Activated CD4-positive, alpha-beta memory T cell treated with anti-CD3 and anti-CD28 coated beads, Interleukin-2, amount 10 ng/mL, durations not matched to agents 7 days and 5 days (primary cell): ENCODE data around the gene FAM174C. TPM values are rescaled to one million over a fixed set of nuclear protein-coding genes. Genes with fewer than 3 reads are reported as not detected.
A peak's percentile ranks its signal among the peaks of the same experiment; 100 is the strongest.
"Not testable (repeated sequence)": the region's sequence is repeated elsewhere in the genome, so short reads cannot be mapped to it uniquely, and the experiment has no call there.

Source experiments
- CTCF ChIA-PET: fragments of 350-600 bp; sonication (Branson Sonifier 250); formaldehyde crosslinking; loops from one replicate; lab custom pipeline; 2021; ENCODE audit warnings: antibody characterized with exemption, inconsistent platforms; lab: Charles Lee
- POLR2A ChIA-PET: fragments of 350-600 bp; sonication (Branson Sonifier 250); formaldehyde crosslinking; loops from one replicate; lab custom pipeline; 2021; ENCODE audit warnings: antibody characterized with exemption; lab: Charles Lee
- DNase-seq: peaks from one replicate; pipeline ENCODE4 v3.0.0-alpha.2; 2020
- H3K27ac Mint-ChIP-seq: one replicate; pipeline ENCODE4 v1.8.0; 2021; ENCODE audit warnings: mild to moderate bottlenecking, mixed read lengths
- H3K27me3 Mint-ChIP-seq: one replicate; pipeline ENCODE4 v1.8.0; 2021; ENCODE audit warnings: mixed read lengths
- H3K36me3 Mint-ChIP-seq: one replicate; pipeline ENCODE4 v1.8.0; 2021; ENCODE audit warnings: low read depth, mixed read lengths
- H3K4me1 Mint-ChIP-seq: one replicate; pipeline ENCODE4 v1.8.0; 2021; ENCODE audit warnings: mixed read lengths
- H3K4me3 Mint-ChIP-seq: one replicate; pipeline ENCODE4 v1.8.0; 2021; ENCODE audit warnings: mild to moderate bottlenecking, mixed read lengths
- H3K9me3 Mint-ChIP-seq: one replicate; pipeline ENCODE4 v1.8.0; 2021; ENCODE audit warnings: mixed read lengths
- total RNA-seq, 2 experiments: library from RNA; stranded (reverse); gene quantifications; one replicate each; pipeline ENCODE4 v1.2.3, GENCODE V29; 2021

Gene FAM174C
- total RNA-seq, 2 experiments from 2014 or later = 45.9 to 50.1 TPM

DNA sequence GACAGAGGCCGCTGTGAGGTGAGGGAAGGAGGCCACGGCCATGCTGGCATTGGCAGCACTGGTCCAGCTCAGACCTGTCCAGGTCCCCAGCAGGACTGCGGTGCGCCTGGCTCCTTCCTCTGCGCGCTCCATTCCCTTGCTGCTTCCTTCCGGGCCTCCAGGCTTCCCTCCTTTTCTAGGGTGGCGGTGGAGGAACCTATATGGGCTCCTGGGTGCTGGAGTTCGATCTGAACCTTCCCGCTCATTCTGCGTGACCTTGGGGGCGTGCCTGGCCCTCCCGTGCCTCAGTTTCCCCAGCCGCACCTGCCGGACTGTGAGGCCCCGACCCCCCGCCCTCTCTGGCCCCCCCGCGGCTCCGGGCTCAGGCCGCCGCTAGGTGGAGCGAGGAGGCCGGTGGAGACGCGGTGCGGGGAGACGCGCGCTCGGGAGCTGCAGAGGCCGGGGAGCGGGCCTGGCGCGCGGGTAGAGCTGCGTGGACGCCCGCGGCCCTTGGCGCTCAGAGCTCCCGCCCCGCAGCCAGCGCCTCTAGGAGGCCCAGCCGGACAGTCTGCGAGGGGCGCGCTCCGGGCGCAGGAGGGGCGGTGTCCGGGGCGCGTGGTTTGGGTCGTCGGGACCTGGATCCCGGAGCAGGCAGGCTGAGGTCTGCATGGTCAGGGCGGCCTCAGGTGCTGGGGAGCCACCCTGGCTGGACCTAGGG, 40.3 kb downstream of the FAM174C start:
- DNase-seq = peak; percentile 38
- ChIA-PET CTCF (interaction anchor here (0.7 to 0.8 kb wide), 2 partner anchors 39 to 67 kb away, joined by 3 read pairs; a partner anchor contains a TSS), POLR2A (no interaction called here)
- H3K4me1 Mint-ChIP-seq = no peaks in the 10 kb centered on the region
- H3K9me3 Mint-ChIP-seq = no peaks in the 10 kb centered on the region
- no peak overlapping the region for H3K27ac Mint-ChIP-seq
- H3K4me3 Mint-ChIP-seq = no peak overlapping the region
- H3K27me3 Mint-ChIP-seq = peaks cover 21% of the 10 kb centered on the region
- no peaks in the 10 kb centered on the region for H3K36me3 Mint-ChIP-seq

DNA sequence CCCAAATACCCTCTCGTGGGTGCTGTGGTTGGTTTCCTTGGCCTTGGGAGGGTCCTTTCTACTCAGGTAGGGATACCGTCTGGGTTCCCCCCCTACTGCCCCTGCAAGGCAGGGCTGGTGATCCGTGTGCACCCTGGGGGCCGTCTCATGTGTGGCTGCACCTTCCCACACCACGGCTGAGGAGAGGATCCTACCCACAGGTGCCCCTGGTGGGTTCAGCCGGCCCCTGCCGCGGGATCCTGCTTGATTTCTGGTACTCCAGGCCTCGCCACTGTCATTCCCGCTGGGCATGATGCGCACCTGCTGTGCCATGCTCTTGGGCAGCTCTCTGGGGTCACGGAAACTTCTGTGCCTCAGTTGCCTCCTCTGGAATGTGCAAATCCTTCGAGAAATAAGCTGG, 41.1 kb downstream of the FAM174C start:
- ChIA-PET CTCF (interaction anchor here (1.1 kb wide), 1 partner anchor 67 kb away, joined by 3 read pairs; no protein-coding TSS in a partner anchor), POLR2A (no interaction called here)
- Mint-ChIP-seq H3K27ac (no peak overlapping the region), H3K27me3 (peaks cover 21% of the 10 kb centered on the region), H3K36me3 (no peaks in the 10 kb centered on the region), H3K9me3 (no peaks in the 10 kb centered on the region), H3K4me3 (no peak overlapping the region), H3K4me1 (no peaks in the 10 kb centered on the region)
- DNase-seq = no peak

- no peak for DNase-seq
- POLR2A ChIA-PET = no interaction called here
- Mint-ChIP-seq H3K9me3 (no peaks in the 10 kb centered on the region), H3K36me3 (no peaks in the 10 kb centered on the region), H3K27ac (no peak overlapping the region), H3K4me1 (no peaks in the 10 kb centered on the region), H3K4me3 (no peak overlapping the region), H3K27me3 (peaks cover 23% of the 10 kb centered on the region)
- CTCF ChIA-PET = interaction anchor here (1.1 kb wide), 1 partner anchor 66 kb away, joined by 3 read pairs; no protein-coding TSS in a partner anchor
These were observed 42.1 kb downstream of the FAM174C start for GRCh38 chr19:1317274-1318003.

- Mint-ChIP-seq H3K4me3 (no peak overlapping the region), H3K4me1 (no peaks in the 10 kb centered on the region), H3K9me3 (no peaks in the 10 kb centered on the region), H3K27ac (no peak overlapping the region), H3K36me3 (no peaks in the 10 kb centered on the region), H3K27me3 (peaks cover 25% of the 10 kb centered on the region)
- CTCF ChIA-PET = no interaction called here
- POLR2A ChIA-PET = no interaction called here
- no peak for DNase-seq
These were observed 43.5 kb downstream of the FAM174C start for GRCh38 chr19:1318678-1319471.

DNA sequence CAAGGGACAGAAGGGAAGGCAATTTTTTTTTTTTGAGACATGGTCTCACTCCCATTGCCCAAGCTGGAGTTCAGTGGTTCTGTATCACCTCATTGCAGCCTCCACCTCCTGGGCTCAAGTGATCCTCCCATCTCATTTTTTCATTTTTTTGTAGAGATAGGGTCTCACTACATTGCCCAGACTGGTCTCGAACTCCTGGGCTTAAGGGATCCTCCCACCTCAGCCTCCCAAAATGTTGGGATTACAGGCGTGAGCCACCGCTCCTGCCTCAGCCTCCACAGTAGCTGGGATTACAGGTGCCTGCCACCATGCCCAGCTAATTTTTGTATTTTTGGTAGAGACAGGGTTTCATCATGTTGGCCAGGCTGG, 44.9 kb downstream of the FAM174C start:
- not testable (repeated sequence) for H3K27ac Mint-ChIP-seq

DNA sequence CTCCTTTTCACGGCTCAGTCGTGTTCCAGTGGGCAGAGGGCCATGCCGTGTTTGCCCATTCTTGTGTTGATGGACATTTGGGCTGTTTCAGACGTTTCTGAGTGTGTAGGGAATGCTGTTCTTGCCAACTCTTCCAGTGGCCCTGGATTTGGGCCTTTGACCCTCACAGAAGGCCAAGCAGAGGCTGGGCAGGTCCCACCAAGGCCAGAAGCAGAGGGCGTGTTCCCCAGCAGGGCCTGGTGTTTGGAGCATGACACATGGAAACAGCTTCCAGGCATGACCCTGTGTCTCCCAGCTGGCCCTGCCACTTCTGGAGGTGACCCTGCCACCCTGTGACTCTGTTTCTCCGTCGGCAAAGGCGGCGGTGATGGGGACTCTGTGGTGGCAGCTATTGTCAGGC, 46.2 kb downstream of the FAM174C start:
- H3K27ac Mint-ChIP-seq = no peak overlapping the region
- H3K4me1 Mint-ChIP-seq = no peaks in the 10 kb centered on the region
- no peak for DNase-seq
- H3K4me3 Mint-ChIP-seq = no peak overlapping the region
- peaks cover 37% of the 10 kb centered on the region for H3K27me3 Mint-ChIP-seq
- ChIA-PET POLR2A (no interaction called here), CTCF (no interaction called here)
- no peaks in the 10 kb centered on the region for H3K36me3 Mint-ChIP-seq
- no peaks in the 10 kb centered on the region for H3K9me3 Mint-ChIP-seq

More for the DNA sequence above, 44.9 kb downstream of the FAM174C start:
- H3K36me3 Mint-ChIP-seq, H3K4me3 Mint-ChIP-seq, DNase-seq, CTCF ChIA-PET, H3K4me1 Mint-ChIP-seq, POLR2A ChIA-PET, H3K9me3 Mint-ChIP-seq: not testable (repeated sequence)
- H3K27me3 Mint-ChIP-seq = peaks cover 34% of the 10 kb centered on the region

- H3K4me3 Mint-ChIP-seq = no peak overlapping the region
- H3K27ac Mint-ChIP-seq = no peak overlapping the region
- DNase-seq = no peak
- H3K9me3 Mint-ChIP-seq = no peaks in the 10 kb centered on the region
- H3K36me3 Mint-ChIP-seq = no peaks in the 10 kb centered on the region
- H3K27me3 Mint-ChIP-seq = peaks cover 36% of the 10 kb centered on the region
- H3K4me1 Mint-ChIP-seq = no peaks in the 10 kb centered on the region
- CTCF ChIA-PET = no interaction called here
- POLR2A ChIA-PET = no interaction called here
These were observed 47.1 kb downstream of the FAM174C start for GRCh38 chr19:1322198-1322981.

DNA sequence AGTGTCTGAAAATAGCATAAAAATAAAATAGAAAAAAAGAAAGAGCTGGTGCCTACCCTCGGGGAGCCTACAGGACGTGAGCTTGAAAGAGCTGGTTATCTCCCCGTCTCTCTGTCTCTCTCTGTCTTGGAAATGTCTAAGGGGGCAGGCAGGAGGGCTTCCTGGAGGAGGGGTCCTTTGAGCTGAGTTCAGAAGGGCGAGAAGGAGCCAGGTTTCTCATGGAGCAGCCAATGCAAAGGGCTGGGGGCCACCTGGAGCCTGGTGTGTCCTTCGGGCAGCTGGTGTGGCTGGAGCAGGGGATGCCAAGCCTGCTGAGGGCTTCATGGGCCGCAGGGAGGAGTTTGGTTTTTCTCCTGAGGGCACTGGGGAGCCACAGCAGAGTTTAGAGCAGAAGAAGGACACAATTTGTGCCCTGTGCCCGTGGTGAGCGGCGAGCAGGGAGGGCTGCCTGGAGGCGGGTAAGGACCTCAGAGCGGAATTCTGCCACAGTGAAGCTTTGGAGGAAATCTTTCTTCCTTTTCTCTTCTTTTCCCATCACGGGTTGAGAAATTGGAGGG, 49.0 kb downstream of the FAM174C start:
- CTCF ChIA-PET = no interaction called here
- DNase-seq = no peak

DNA sequence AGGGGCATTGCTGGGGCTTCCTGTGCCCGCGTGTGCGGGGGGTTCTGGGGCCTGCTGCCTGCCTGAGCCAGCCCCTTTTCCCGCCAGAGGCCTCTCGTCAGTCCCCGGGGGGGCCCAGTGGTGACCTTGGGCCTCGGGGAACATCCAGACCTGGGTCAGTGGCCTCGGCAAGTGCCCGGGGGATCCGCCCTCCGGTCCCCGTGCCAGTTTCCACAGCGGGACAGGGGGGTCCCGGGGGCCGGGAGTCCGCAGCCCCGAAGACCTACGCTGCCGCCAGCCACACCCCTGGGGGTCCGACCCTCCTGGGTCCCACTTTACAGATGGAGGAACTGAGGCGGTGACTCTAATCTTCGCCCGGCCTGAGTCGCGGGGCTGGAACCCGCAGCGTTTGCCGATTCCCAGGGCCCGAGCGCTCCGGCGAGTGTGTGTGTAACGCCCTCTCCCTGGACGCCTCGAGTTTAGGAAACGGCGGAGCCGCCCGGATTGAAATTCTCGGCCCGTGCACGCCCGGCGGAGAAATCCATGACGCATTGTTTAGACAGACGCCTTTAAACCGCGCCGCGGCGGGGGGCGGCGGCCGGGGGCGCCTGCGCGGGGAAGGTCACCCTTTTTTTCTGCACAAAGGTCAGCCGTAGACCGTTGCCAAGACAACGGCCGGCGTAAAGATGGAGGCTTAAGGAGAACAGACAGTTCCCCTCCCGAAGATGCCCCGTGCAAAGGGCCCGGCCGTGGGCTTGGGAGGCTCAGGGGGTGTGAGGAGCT, 49.7 kb downstream of the FAM174C start:
- no peaks in the 10 kb centered on the region for H3K36me3 Mint-ChIP-seq
- no peaks in the 10 kb centered on the region for H3K9me3 Mint-ChIP-seq
- ChIA-PET POLR2A (no interaction called here), CTCF (no interaction called here)
- peaks cover 23% of the 10 kb centered on the region for H3K27me3 Mint-ChIP-seq
- DNase-seq = no peak
- H3K4me3 Mint-ChIP-seq = no peak overlapping the region
- H3K27ac Mint-ChIP-seq = no peak overlapping the region
- H3K4me1 Mint-ChIP-seq = no peaks in the 10 kb centered on the region

More for the DNA sequence above, 49.0 kb downstream of the FAM174C start:
- POLR2A ChIA-PET = no interaction called here
- H3K36me3 Mint-ChIP-seq = no peaks in the 10 kb centered on the region
- H3K4me1 Mint-ChIP-seq = no peaks in the 10 kb centered on the region
- no peaks in the 10 kb centered on the region for H3K9me3 Mint-ChIP-seq
- no peak overlapping the region for H3K27ac Mint-ChIP-seq
- H3K27me3 Mint-ChIP-seq = peaks cover 24% of the 10 kb centered on the region
- H3K4me3 Mint-ChIP-seq = no peak overlapping the region

DNA sequence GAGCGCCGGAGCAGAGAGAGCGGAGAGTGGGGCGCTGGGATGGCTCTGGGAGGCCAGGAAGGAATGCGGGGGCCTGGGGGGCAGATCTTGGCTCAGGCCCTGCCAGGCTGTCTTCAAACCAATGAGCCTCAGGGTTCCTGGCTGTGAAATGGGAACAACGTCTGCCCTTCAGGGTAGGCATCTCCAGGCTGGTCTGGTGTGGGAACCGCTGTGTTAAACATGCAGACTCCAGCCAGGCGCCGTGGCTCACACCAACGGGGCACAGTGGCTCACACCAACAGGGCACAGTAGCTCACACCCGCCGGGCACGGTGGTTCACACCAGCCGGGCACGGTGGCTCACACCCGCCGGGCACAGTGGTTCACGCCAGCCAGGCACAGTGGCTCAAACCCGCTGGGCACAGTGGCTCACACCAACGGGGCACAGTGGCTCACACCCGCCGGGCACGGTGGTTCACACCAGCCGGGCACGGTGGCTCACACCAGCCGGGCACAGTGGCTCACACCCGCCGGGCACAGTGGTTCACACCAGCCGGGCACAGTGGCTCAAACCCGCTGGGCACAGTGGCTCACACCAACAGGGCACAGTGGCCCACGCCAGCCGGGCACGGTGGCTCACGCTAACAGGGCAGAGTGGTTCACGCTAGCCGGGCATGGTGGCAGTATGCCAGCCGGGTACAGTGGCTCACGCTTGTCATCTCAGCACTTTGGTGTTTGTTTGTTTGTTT, 50.4 kb downstream of the FAM174C start:
- H3K27me3 Mint-ChIP-seq = peaks cover 22% of the 10 kb centered on the region

DNA sequence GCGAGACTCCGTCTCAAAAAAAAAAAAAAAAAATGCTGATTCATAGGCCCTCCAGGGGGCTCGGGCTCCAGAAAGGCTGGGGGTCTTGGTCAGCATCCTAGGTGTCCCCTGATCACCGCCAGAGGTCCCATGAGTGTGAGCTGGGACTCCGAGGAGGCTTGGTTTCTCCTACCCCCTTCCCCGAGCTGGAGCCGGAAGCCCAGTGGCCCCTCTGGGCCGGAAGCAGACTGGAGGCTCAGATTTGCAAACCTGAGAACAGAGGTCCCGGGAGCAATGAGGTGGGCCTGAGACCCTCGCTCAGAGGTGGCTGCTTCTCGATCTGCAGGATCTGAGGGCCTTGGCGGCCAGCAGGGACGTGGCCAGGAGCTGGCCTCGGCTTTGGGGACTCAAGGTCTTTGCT, 51.8 kb downstream of the FAM174C start:
- no peak overlapping the region for H3K27ac Mint-ChIP-seq
- POLR2A ChIA-PET = interaction anchor here (1.1 kb wide), 1 partner anchor 34 kb away, joined by 4 read pairs; no protein-coding TSS in a partner anchor
- no peak overlapping the region for H3K4me3 Mint-ChIP-seq
- CTCF ChIA-PET = no interaction called here
- H3K27me3 Mint-ChIP-seq = peaks cover 22% of the 10 kb centered on the region
- no peaks in the 10 kb centered on the region for H3K9me3 Mint-ChIP-seq
- no peaks in the 10 kb centered on the region for H3K36me3 Mint-ChIP-seq
- no peak for DNase-seq
- no peaks in the 10 kb centered on the region for H3K4me1 Mint-ChIP-seq

More for the DNA sequence above, 50.4 kb downstream of the FAM174C start:
- no peak overlapping the region for H3K27ac Mint-ChIP-seq
- H3K36me3 Mint-ChIP-seq = no peaks in the 10 kb centered on the region
- ChIA-PET POLR2A (no interaction called here), CTCF (no interaction called here)
- H3K4me3 Mint-ChIP-seq = no peak overlapping the region
- DNase-seq = no peak
- H3K4me1 Mint-ChIP-seq = no peaks in the 10 kb centered on the region
- H3K9me3 Mint-ChIP-seq = no peaks in the 10 kb centered on the region
